Stimulated activated CD8-positive, alpha-beta memory T cell treated with anti-CD3 and anti-CD28 coated beads, Interleukin-12 subunit alpha, Interleukin-12 subunit beta, amount 100 ng/mL, for 1 hour (primary cell): Measurements from ENCODE around the gene INSM1.

Experiments
- DNase-seq: peaks from one replicate; pipeline ENCODE4 v3.0.0-alpha.2; 2020; ENCODE audit warnings: low read depth

INSM1 gene

DNA sequence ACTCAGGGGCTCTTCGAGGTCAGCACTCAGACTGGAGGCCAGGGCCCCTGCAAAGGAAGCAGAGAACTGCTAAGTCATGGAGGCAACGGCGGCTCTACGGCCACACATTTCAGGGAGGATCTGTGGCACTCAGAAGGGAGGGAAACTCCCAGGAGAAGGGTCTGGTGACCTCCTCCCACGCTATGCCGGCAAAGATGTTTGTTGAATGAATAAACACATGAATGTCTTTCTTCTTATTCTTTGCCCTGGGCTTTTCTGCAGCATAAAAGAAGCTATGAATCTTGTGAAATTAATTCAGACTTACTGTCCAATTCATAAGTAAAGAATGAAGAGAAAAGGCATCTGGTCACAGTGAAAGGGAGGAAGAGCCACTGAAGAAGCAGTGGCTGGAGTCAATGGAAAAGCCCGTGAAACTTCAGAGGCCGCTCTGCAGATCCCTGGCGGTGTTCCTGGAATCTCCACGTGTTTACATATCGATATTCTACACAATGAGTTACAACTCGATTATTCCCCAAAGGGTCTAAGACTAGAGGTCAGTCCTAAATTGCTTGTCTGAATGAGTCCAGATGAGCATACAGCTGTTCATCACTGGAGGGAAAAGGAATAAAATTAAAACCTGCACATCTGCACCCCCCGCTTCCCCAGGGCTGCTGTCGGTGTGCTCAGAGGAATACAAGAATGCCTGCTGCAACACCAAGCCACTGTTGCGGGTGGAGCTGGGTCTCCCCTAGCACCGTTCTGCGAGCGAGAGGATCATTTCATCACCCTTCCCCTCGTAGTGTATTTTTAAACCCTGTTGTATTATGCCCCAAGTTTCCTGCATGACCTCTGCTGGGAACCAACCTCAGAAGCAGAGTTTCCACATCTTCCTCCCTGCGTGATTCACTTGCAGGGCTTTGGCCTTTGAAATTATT is 25.6 kb downstream of the INSM1 start:
- DNase-seq: no peak

DNA sequence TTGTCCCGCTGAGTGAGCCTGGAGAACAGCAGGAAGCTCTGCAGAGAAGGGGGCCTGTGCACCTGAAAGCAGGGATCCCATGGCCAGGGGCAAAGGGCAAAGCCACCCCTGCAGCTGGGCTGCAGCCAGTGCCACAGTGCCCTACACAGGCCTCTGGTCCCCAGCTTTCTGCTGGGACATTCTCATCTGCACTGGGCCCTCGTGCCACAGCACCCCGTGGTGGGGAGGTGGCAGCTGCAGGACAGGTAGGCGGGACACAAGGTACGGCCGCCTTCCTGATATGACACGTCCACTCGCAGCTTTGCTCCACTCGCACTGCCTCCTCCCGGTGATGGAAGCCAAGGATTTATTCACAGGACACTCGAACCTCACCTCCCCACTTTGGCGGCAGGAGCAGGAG is 27.2 kb downstream of the INSM1 start:
- no peak for DNase-seq

DNA sequence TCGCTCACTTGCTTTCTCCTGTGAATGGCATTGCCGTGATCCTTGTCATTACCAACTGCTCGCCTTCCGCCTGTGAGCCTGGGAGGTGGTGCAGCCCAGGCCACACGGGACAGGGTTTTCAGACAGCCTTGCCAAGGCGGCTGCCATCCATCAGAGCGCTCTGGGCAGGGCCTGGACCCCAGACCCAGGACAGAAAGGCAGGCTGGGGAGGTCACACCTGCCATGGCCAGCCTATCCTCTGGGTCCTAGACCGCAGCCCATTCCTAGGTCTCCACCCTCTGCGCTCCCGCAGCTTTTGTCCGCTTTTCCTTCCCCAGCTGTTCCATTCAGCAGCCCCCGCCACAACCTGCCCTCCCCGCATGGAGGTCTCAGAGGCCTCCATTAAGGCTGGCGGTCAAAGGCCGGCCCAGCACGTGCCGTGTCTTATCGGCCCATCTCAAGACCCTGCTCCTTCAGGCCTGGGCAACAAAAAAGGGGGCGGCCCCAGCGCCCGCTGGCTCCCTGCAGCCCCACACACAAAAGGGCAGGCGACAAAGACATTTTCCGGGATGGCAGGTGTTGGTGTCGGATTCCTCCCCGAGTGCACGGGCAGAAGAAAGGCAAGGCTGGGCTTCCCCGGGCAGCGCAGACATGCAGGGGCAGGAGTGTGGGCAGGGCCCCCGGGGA is 28.1 kb downstream of the INSM1 start:
- no peak for DNase-seq

DNA sequence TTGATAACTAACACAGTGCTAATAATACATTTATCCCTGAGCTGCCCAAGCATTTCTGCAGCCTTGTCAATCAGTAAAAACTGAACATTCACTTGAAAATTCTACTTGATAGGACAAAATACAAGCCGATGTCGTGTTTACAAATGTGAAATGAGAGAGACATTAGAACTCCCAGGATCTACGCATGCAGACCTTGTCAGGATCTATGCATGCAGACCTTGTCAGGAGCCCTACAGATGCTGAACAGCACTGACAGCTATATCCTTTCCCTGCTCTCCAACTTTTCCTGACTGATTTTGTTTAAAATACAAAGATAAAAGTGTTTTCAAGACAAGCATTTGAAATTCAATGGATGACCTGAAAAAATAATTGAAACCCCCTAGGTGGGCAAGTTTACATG is 28.9 kb downstream of the INSM1 start:
- DNase-seq: no peak

DNA sequence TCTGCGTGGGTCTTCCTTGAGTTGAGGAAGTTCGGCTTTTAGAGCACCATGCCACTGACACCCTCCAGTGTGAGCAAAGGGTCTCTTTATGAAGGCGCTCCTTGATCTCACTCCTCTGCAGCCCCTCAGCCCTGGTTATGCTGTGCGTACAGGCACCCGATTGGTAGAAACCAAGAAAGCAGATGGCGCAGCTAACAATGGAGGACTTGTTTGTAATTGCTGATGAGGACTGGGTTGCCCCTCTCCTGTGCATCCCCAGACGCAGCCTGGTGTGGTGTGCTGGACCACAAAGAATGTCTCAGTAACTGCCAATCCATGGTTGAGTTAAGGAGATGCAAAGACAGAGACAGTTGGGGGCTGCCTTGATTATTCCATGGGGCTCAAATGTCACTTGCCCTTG is 30.2 kb downstream of the INSM1 start:
- DNase-seq: no peak

DNA sequence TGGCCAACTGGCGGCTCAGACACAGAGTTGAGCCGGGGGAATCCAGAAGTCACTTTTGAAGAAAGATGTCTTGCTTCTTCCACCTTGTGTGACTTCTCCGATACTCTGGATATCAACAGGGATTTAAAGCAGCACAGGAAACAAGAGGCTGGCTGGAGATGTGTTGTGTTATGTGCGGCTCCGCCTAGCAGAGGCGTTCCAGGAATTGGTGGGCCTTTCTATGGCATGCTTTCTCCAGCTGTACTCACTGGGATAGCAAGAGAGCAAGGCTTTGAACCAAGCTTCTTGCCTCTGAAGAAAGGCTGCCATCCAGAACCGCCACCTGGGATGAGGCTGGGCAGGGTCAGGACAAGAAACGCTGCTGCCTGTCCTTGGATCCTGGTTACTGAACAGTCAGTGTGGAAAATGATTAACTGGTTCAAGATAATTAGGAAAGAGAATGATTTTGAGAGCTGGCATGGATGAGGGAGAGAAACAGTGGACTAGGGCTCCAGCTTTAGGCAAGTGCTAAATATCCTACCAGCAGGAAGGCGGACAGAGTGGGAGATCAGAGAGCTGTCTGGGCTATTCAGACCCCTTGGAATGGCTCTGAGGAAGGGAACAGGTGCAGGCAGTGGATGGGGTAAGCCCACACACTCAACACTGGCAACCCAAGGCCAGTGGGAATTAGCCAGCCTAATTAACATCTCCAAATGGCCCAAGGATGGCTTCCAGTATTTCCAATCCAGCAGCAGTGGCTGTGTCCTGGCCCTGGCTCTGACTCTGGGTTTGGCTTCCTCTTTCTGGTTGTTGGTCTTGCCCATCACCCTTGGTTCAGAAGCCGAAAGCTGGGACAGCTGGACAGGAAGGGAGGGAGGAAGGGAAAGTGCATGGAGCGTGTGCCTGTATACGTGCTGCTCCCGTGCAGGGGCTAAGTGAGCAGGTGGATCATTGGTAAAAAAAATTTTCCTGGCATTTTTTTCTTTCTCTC is 31.9 kb downstream of the INSM1 start:
- no peak for DNase-seq

DNA sequence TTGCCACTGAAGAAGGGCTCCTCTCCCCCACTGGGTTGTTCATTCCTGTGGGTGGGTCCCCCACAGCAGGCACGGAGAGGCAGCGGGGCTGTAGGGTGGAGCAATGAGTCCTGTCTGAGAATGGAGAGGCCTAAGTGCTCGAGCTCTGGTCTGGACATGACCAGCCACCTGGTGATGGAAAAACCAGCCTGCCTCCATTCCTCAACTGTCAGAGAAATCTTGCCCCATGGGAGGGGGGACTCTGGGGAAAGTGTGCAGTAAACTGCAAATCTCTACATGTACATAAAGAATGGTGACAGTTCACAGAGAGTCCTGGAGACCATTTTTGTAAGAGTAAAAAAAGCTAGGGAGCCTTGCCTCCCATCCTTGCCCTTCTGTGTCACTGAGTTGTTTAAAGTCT is 34.1 kb downstream of the INSM1 start:
- no peak for DNase-seq

DNA sequence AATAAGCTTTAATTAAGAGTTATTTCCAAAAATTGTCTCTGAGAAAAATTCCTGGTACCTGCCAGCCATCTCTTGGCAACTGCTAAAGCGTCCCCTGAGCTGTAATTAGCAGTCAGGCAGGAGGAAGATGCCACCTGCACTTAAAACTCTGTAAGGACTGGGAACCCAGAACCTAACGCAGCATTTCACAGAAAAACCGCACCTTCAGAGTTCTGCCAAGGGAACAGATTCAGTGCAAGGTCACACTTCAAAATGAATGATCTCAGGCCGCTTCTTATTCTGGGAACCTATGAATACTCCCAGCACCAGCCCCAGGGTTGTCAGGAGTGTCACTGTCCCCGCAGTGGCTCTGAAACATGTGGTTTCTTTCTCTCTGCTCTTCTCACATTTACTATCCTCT is 36.7 kb downstream of the INSM1 start:
- DNase-seq: no peak

DNA sequence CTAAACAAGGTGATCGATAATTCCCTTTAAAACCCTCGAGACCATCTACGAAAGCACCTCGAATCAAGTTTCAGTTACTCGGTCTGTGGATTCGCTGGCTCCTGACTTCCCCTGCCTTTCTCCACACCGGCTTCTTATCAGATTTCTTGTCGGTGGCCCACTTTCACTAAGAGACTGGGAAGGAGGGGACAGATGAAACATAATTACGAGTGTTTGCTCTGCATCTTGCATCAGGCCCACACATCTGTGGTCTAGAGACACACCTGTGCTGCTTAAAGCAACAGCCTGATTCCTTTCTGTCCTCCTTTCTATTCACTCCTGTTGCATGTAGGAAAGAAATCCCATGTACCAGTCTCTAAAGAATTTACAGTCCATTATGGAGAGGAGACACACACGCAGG is 37.7 kb downstream of the INSM1 start:
- DNase-seq: no peak

DNA sequence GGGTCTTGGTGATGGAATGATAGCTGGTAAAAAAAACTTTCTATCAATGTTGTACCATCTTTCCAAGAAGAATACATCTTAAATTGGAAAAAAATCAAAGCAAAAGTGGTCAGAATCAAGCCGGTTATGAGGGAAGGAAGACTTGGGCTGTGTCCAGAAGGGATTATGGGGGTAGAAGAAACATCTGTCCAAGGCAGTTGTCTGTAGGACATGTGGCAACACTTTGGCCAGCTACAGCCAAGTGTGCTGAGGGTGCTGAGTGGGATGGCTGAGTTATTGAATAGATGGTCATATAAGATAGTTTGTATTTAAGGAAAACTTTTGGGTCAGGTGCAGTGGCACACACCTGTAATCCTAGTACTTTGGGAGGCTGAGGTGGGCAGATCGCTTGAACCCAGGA is 38.4 kb downstream of the INSM1 start:
- no peak for DNase-seq

DNA sequence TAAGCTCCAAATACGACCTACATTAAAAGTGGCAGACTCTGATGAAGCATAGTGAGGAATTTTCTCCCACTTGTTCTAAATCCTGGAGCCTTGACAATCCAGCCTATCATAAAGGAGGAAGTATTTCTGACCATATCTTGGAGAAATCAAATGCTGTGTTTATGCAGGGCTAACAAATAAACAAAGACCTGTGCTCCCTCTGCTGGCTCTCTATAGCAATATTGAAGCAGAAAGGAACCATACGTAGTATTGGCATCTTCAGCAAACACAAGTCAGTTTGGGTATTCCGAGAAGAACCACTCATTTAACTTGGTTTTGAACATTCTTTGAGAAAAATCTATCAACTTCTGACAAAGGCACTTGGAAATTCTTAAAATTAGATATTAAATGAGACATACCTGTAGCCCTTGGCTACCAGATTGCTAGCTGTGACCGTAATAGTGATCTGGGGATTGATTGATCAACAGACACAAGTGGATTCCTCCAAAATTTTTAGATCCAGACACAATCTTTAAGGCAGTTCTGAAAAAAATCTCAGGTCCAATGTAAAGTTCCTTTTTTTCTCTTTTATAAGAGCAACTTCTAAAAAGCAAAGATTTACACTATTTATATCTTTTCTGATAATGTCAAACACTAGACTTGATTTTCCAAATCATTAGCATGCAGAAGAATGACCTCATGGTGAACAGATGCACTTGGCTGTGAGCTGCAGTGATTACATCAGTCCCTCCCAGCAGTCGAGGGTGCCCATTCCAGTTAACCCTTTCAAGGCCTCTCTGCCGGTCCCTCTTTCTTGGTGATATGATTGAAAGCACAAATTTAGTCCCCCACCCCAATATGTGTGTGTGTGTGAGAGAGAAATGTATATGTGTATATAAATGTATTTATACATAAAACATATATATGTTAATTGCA is 40.2 kb downstream of the INSM1 start:
- DNase-seq: no peak

DNA sequence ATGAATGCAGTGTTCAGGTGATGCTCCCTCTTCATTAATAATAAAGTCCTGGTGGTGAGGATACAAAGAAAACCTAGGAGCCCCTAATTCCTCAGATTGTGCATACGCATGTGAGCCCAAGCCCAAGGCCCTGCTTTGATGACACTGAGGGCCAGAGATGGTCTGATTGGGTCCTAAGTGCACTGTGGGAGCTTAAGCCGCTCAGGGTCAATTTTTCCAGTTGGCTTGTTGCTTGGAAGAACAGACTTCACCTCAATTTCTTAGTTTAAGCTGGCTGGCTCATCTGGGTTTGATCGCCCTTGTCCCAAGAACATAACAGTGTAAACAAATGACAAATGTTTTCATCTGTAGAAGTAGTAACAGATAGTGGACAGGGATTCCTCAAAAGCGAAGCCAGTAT is 41.4 kb downstream of the INSM1 start:
- DNase-seq: no peak

DNA sequence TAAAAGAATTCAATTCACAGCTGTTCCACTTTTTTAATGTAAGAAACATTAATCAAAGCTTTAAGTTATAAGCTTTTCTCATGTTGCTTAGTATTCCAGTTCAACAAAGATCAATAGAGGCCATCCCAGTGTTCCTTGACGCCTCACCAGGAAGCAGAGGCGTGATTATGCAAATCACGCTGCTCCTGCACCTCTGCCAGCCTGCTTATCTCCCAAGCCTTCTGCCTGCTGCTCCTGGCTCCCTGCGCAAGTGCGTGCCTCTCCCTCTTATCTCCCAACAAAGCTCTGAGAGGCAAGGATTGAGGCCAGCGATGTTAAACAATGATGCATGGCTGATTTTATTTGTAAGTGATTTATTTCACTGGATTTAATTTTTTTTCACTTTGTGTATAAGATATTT is 42.8 kb downstream of the INSM1 start:
- no peak for DNase-seq

DNA sequence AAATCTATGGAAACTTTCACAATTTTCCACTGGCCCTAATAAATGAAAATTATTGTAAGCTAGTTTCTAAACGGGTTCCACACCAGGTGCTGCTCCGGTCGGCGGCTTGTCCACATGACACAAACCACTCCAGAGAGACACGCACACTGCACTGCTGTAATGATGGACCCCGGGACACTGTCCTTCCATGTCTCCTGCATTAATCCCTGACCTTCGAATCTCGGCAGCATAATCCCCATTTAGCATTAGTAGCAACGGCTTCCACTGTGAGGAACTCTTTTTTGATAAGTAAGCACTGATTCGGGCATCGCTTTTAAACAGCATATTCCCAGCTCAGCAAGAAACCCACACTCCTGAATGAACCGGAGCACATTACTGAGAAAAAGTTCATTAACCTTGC is 43.5 kb downstream of the INSM1 start:
- DNase-seq: no peak

DNA sequence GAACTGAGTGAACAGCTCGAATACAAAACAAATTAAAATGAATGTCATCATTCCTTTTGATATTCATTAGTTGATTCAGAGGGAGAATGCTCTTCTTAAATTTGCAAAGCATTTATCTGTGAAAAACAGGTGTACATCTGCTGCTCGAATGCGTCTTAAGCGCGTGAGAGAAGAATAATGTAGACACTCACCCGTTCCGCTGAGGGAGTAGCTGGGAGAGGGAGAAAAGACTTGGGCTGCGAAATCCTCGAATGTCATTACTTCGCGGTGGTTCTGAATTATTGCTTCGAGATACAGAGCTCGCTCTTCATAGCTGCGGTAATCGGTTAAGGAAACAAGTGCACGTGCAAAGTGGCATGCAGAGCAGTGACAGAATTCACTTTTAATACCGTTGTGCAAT is 43.9 kb downstream of the INSM1 start:
- no peak for DNase-seq

DNA sequence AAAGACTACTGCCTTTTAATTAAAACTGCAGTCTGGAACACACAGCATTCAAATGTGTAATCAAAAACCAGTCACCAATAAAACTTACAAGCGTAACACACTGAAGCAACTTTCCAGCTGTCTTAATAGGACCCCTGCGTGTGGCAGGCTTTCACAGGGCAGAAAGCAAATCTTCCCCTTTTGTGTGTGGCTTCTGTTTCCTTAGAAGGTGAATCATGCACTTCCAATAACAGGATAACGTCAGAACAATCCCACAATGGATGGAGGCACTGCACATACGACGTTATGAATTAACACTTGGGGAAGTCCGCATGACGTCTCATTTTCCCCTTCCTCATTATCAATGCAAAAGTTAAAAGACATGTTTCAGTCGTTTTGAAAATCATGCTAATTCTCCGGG is 44.8 kb downstream of the INSM1 start:
- no peak for DNase-seq

DNA sequence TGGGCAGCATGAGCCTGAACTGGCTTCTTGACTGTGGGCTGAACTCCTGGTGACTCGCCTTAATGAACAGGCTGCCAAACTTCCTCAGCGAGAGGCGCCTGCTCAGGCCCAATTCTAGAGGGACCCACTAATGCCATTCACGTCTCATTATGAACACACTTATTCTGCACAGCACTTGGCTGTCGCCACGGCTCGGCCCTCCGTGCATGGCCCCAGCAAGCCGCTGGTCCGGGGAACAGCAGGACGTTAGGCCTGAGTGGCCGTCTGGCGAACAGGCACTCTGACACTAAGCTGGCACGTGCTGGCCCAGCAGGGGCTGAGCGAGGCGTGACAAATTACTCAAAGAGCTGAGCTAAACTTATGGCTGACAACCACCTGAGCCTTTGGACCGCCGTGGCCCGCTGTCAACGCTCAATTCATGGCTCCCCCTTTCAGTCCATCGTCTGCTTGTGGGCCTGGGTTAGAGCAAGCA is 45.9 kb downstream of the INSM1 start:
- DNase-seq: no peak

DNA sequence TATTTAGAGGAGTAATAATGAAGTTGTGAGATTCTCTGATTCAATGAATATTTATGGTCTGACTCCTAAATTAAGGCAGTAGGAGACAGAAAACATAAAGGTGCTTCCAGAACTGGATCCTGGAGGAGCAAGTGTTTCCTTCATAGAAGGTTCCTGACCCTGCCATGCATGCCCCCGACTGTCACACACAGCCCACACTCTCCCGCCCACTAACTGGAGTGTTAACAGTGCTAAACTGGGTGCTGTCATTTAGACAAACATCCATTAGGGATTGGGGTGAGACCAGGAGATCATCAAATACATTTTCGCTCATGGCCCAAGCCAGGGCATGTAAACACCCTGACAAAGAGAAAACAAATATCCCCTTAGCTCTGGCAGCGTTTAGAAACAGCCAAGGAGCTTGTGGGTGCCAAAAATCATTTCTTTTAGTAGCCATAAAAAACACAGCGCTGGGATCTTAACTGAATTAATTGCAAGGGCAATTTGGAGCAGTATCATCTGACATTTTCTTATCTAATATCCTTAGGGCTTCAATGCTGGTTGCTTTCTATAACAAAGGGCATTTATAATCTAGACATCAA is 46.8 kb downstream of the INSM1 start:
- no peak for DNase-seq

DNA sequence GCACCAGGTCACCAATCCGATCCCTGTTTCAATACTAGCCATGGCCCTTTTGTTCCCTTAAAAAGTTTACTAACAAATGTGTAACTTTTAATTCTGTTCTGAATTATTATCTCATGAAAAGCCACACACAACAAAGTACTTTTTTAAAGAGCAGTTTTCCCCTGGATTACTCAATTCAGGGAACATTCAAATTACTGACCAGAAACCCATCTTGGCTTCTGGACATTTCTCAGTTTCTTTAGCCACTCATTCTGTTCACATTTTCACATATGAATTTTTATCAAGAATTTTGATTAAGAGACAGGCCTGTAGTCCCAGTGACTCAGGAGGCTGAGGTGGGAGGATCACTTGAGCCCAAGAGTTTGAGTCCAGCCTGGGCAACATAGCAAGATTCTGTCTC is 47.4 kb downstream of the INSM1 start:
- no peak for DNase-seq

DNA sequence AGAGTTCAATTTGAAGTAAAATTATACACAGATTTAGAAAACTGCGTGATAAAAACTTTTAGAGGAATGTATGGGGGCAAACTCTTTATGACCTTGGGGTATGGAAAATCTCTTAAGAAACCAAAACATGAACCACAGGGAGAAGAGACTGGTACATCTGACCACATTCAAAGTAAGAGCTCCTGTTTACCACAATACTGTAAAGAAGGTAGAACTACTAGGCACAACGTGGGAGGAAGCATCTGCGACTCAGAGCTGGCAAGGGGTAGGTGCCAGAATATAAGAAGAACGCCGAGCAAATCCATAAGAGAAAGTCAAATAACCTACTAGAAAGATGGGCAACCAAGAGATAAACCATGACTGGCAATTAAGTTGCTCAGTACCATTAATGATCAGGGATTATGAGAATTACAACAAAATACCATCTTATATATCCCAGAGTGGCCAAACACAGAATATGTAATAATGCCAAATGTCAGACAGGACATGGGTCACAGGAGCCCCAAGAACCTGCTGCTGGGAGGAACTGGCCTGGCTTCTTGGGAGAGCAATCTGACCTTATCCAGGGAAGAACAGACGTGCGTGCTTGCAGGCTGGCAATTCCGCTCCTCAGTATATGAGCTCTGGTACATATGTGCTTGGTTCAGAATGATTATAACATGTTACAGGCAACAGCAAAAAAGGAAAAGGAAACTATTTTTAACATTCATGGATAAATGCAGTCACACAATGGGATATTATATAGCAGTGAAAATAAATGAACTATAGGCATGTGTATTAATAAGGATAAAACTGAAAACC is 50.2 kb downstream of the INSM1 start:
- no peak for DNase-seq
